EH (cell line): Measurements from ENCODE around the gene ZNF454.

ENCODE experiments used
- DNase-seq: peaks from one replicate; pipeline ENCODE4 v3.0.0-alpha.2; 2015; ENCODE audit warnings: low read depth

Gene ZNF454

GRCh38 chr5:178940569-178941360, at the start of gene ZNF454:
TSS of gene ZNF454 (plus strand) at chr5:178941198. CDS start at chr5:178942792, 1,594 bp downstream.
- peak; percentile 31 for DNase-seq

- DNase-seq, result peak; percentile 45
Observed at GRCh38 chr5:178895615-178896571, 45.1 kb upstream of the ZNF454 start, which contains the start of gene ZFP2. TSS of gene ZFP2 (plus strand) at chr5:178895913. CDS start at chr5:178931314, 35,401 bp downstream.

GRCh38 chr5:178899289-178899688, 41.7 kb upstream of the ZNF454 start:
- no peak for DNase-seq

- no peak for DNase-seq
Observed at GRCh38 chr5:178902849-178903248, 38.1 kb upstream of the ZNF454 start.

GRCh38 chr5:178931846-178932760, 8.9 kb upstream of the ZNF454 start:
- DNase-seq, result no peak

- DNase-seq, result no peak
Observed at GRCh38 chr5:178941361-178941760, 363 bp downstream of the ZNF454 start.

GRCh38 chr5:178965465-178966055, 24.6 kb downstream of the ZNF454 start:
- no peak for DNase-seq

GRCh38 chr5:178981381-178981780, 40.4 kb downstream of the ZNF454 start:
- DNase-seq, result no peak

GRCh38 chr5:178982941-178983340, 41.9 kb downstream of the ZNF454 start:
- no peak for DNase-seq

GRCh38 chr5:178983728-178984127, 42.7 kb downstream of the ZNF454 start:
- no peak for DNase-seq

GRCh38 chr5:178984145-178985072, 43.4 kb downstream of the ZNF454 start:
- no peak for DNase-seq

- DNase-seq, result no peak
Observed at GRCh38 chr5:178986326-178986960, 45.4 kb downstream of the ZNF454 start.

- DNase-seq, result no peak
Observed at GRCh38 chr5:178988436-178989220, 47.6 kb downstream of the ZNF454 start.

- DNase-seq, result no peak
Observed at GRCh38 chr5:178989311-178989710, 48.3 kb downstream of the ZNF454 start.

- DNase-seq, result no peak
Observed at GRCh38 chr5:178990491-178990890, 49.5 kb downstream of the ZNF454 start.

GRCh38 chr5:178991190-178992145, 50.5 kb downstream of the ZNF454 start:
- DNase-seq, result no peak

- no peak for DNase-seq
Observed at GRCh38 chr5:178992291-178992895, 51.4 kb downstream of the ZNF454 start.
